IMR-90 (cell line): ENCODE measurements around the gene TMPRSS5. TPM values are rescaled to one million over a fixed set of nuclear protein-coding genes. Genes with fewer than 3 reads are reported as not detected.

Experiments
- ATAC-seq: fragments of 200-7000 bp; cut with Tn5 transposase; 2 replicates; pipeline ENCODE4 v1.9.1; 2020; ENCODE audit warnings: low read depth, mild to moderate bottlenecking, moderate library complexity
- BruUV-seq: library from RNA; stranded (reverse); fragments of 400-500 nt; replicated peaks from 2 replicates; lab custom pipeline; 2021; lab: Mats Ljungman, UMichigan
- CTCF ChIA-PET: fragments of 300-600 bp; formaldehyde crosslinking; extraction: SDS; loops from one replicate; lab custom pipeline; 2021; ENCODE audit warnings: antibody characterized with exemption; lab: Yijun Ruan, JAX
- POLR2A ChIA-PET: fragments of 300-600 bp; sonication (Branson Sonifier 250); formaldehyde crosslinking; loops from one replicate; lab custom pipeline; 2022; ENCODE audit warnings: antibody characterized with exemption; ENCODE audit not compliant: unreplicated experiment; lab: Charles Lee
- DNase-seq: peaks from one replicate; pipeline ENCODE4 v3.0.0; 2013
- H2AFZ ChIP-seq: replicated peaks from 2 replicates; pipeline ENCODE3; 2013; ENCODE audit warnings: low read length, mild to moderate bottlenecking; ENCODE audit not compliant: poor library complexity
- H2AK5ac ChIP-seq: 2 replicates; pipeline ENCODE4 v1.6.1; 2013; ENCODE audit warnings: low read depth, low read length, inconsistent platforms
- H2AK9ac ChIP-seq: replicated peaks from 2 replicates; pipeline ENCODE3; 2013; ENCODE audit warnings: mild to moderate bottlenecking, low read depth, low read length, moderate library complexity; ENCODE audit not compliant: poor library complexity
- H2BK120ac ChIP-seq: 2 replicates; pipeline ENCODE4 v1.6.1; 2013; ENCODE audit warnings: low read depth, low read length, inconsistent platforms
- H2BK15ac ChIP-seq: 3 replicates; pipeline ENCODE4 v1.6.1; 2013; ENCODE audit warnings: low read depth, low read length, inconsistent platforms
- H2BK20ac ChIP-seq: 2 replicates; pipeline ENCODE4 v1.6.1; 2013; ENCODE audit warnings: low read depth, mild to moderate bottlenecking, inconsistent platforms, low read length, moderate library complexity
- H2BK5ac ChIP-seq: 2 replicates; pipeline ENCODE4 v1.6.1; 2013; ENCODE audit warnings: mild to moderate bottlenecking, low read depth, low read length, inconsistent platforms; ENCODE audit not compliant: poor library complexity, severe bottlenecking
- H3K14ac ChIP-seq: replicated peaks from 2 replicates; pipeline ENCODE4 v1.6.1; 2013; ENCODE audit warnings: low read depth, low read length, inconsistent platforms
- H3K18ac ChIP-seq: 2 replicates; pipeline ENCODE4 v1.6.1; 2013; ENCODE audit warnings: low read depth, low read length, control low read depth
- H3K23ac ChIP-seq: 2 replicates; pipeline ENCODE4 v1.6.1; 2013; ENCODE audit warnings: low read depth, low read length, inconsistent platforms
- H3K27ac ChIP-seq: 2 replicates; pipeline ENCODE4 v1.5.1; 2013; ENCODE audit warnings: mild to moderate bottlenecking, control low read depth, low read length; ENCODE audit not compliant: insufficient read depth
- H3K27me3 ChIP-seq: 2 replicates; pipeline ENCODE4 v1.6.1; 2013; ENCODE audit warnings: low read length; ENCODE audit not compliant: control insufficient read depth, insufficient read depth
- H3K36me3 ChIP-seq: 2 replicates; pipeline ENCODE4 v1.6.1; 2013; ENCODE audit warnings: low read length, mixed read lengths; ENCODE audit not compliant: control insufficient read depth, insufficient read depth
- H3K4ac ChIP-seq: 2 replicates; pipeline ENCODE4 v1.6.1; 2013; ENCODE audit warnings: low read depth, low read length, inconsistent platforms
- H3K4me1 ChIP-seq: 2 replicates; pipeline ENCODE4 v1.6.1; 2013; ENCODE audit warnings: low read length, mixed read lengths; ENCODE audit not compliant: control insufficient read depth, insufficient read depth
- H3K4me2 ChIP-seq: 2 replicates; pipeline ENCODE4 v1.6.1; 2013; ENCODE audit warnings: low read depth, mild to moderate bottlenecking, control low read depth, low read length, moderate library complexity
- H3K4me3 ChIP-seq: 2 replicates; pipeline ENCODE4 v1.5.1; 2013; ENCODE audit warnings: low read depth, mild to moderate bottlenecking, control low read depth, low read length, moderate library complexity; ENCODE audit not compliant: insufficient read depth
- H3K56ac ChIP-seq: 2 replicates; pipeline ENCODE4 v1.6.1; 2013; ENCODE audit warnings: low read length, inconsistent platforms; ENCODE audit not compliant: insufficient read depth; ENCODE audit errors: extremely low read depth
- H3K79me1 ChIP-seq, 2 experiments: 2 replicates each; pipeline ENCODE4 v1.6.1; 2013; ENCODE audit warnings: low read length in 2 of 2, inconsistent platforms in 1 of 2, low read depth in 1 of 2
- H3K9ac ChIP-seq: 2 replicates; pipeline ENCODE4 v1.6.1; 2013; ENCODE audit warnings: low read depth, low read length, control low read depth
- H3K9me1 ChIP-seq: 2 replicates; pipeline ENCODE4 v1.6.1; 2013; ENCODE audit warnings: low read length, inconsistent platforms; ENCODE audit not compliant: insufficient read depth
- H3K9me3 ChIP-seq: 2 replicates; pipeline ENCODE4 v1.6.1; 2013; ENCODE audit warnings: low read length; ENCODE audit not compliant: control insufficient read depth, insufficient read depth
- H4K20me1 ChIP-seq: 2 replicates; pipeline ENCODE4 v1.6.1; 2013; ENCODE audit warnings: low read length, inconsistent platforms; ENCODE audit not compliant: insufficient read depth
- H4K5ac ChIP-seq: 2 replicates; pipeline ENCODE4 v1.6.1; 2013; ENCODE audit warnings: mild to moderate bottlenecking, low read depth, low read length, control low read depth
- H4K8ac ChIP-seq, 2 experiments: 2 replicates each; pipeline ENCODE4 v1.6.1; 2013; ENCODE audit warnings: low read depth in 2 of 2, low read length in 2 of 2, control low read depth in 1 of 2, inconsistent platforms in 1 of 2
- H4K91ac ChIP-seq: 2 replicates; pipeline ENCODE4 v1.6.1; 2013; ENCODE audit warnings: low read depth, low read length, inconsistent platforms; ENCODE audit not compliant: insufficient read depth
- CEBPB ChIP-seq: IDR thresholded peaks from 2 replicates; pipeline ENCODE4 v1.6.1; 2012; ENCODE audit warnings: low read depth, low read length, improper control_type of control experiment
- CHD1 ChIP-seq: IDR thresholded peaks from 2 replicates; pipeline ENCODE4 v1.6.1; 2012; ENCODE audit warnings: low read depth, low read length, improper control_type of control experiment
- CTCF ChIP-seq: conservative IDR thresholded peaks from 2 replicates; pipeline ENCODE4 v1.5.1; 2012; ENCODE audit warnings: mild to moderate bottlenecking, low read depth, low read length, improper control_type of control experiment
- FOS ChIP-seq: fragments of 150-350 bp; IDR thresholded peaks from 2 replicates; pipeline ENCODE4 v1.6.1; 2016; ENCODE audit warnings: low read depth, low read length
- MAZ ChIP-seq: IDR thresholded peaks from 2 replicates; pipeline ENCODE4 v1.6.1; 2012; ENCODE audit warnings: low read depth, mild to moderate bottlenecking, low read length, improper control_type of control experiment, moderate library complexity, borderline replicate concordance
- MXI1 ChIP-seq: IDR thresholded peaks from 2 replicates; pipeline ENCODE4 v1.6.1; 2012; ENCODE audit warnings: low read depth, mild to moderate bottlenecking, low read length, moderate library complexity, borderline replicate concordance
- POLR2A ChIP-seq: IDR thresholded peaks from 2 replicates; pipeline ENCODE4 v1.6.1; 2012; ENCODE audit warnings: mild to moderate bottlenecking, low read depth, low read length
- RAD21 ChIP-seq: IDR thresholded peaks from 2 replicates; pipeline ENCODE4 v1.6.1; 2012; ENCODE audit warnings: low read length, improper control_type of control experiment
- SMC3 ChIP-seq: fragments of 150-350 bp; IDR thresholded peaks from 2 replicates; pipeline ENCODE4 v1.6.1; 2016; ENCODE audit warnings: low read depth, mild to moderate bottlenecking, antibody characterized with exemption, low read length, moderate library complexity
- WGBS, 2 experiments: methylation state at CpG; one replicate each; pipeline versions ENCODE4 v1.1.5 to v1.1.7; 2013; ENCODE audit warnings: missing lambda C conversion rate in 2 of 2; ENCODE audit not compliant: insufficient read length in 1 of 2; ENCODE audit errors: extremely low coverage in 2 of 2; 5-methylcytosine and 5-hydroxymethylcytosine counted together
- dilution Hi-C: fragments of 300-500 bp; cut with HindIII; formaldehyde crosslinking; loops from one replicate; pipeline ENCODE4 v1.14.3; 2018; ENCODE audit warnings: low sequenced_read_pairs; ENCODE audit not compliant: unreplicated experiment
- in situ Hi-C: fragments of 300-500 bp; cut with MboI; formaldehyde crosslinking; loops from 3 replicates; pipeline ENCODE4 v1.14.3; 2019; ENCODE audit warnings: low sequenced_read_pairs, inconsistent platforms, mixed read lengths
- intact Hi-C: fragments of 100-400 bp; cut with micrococcal nuclease; formaldehyde crosslinking; loops from 2 replicates; pipeline ENCODE4 v1.10.0; 2022
- polyA plus RNA-seq, 3 experiments: library from polyadenylated mRNA; depleted of rRNA; stranded (reverse); fragments of >200 nt; gene quantifications; 2 replicates each; pipeline ENCODE4 v1.2.3, GENCODE V29; 2012; ENCODE audit warnings: low replicate concordance in 1 of 3
- total RNA-seq: library from RNA; depleted of rRNA; stranded (reverse); fragments of >200 nt; gene quantifications from 2 replicates; pipeline ENCODE4 v1.2.3, GENCODE V29; 2012
- TF ChIP-seq, protein P1 (sequence below): fragments of 150-350 bp; IDR thresholded peaks from 2 replicates; pipeline ENCODE4 v1.6.1; 2016; ENCODE audit warnings: low read depth, mild to moderate bottlenecking, low read length, moderate library complexity, borderline replicate concordance

TMPRSS5 gene
- total and polyA plus RNA-seq, 2 of the 4 experiments (the other 2 are of a cell fraction), result under 0.01 to 0.24 TPM

- BruUV-seq, result no TSS peak
These were observed 11.7 kb downstream of the TMPRSS5 start for GRCh38 chr11:113694390-113694789.

More at GRCh38 chr11:113694390-113694789, 11.7 kb downstream of the TMPRSS5 start:
- Histone ChIP-seq H4K5ac (no peak overlapping the region), H2BK20ac (no peak overlapping the region), H3K4me3 (no peak overlapping the region), H3K4ac (no peak overlapping the region), H3K23ac (no peak overlapping the region), H3K27ac (no peak overlapping the region), H3K79me1 (no peaks in the 10 kb centered on the region), H4K20me1 (no peaks in the 10 kb centered on the region), H2AK5ac (no peak overlapping the region), H3K56ac (no peak overlapping the region), H3K9ac (no peak overlapping the region), H3K36me3 (no peaks in the 10 kb centered on the region), H3K14ac (no peak overlapping the region), H3K27me3 (no peaks in the 10 kb centered on the region; the same call in 1 of the 2 replicates), H2AFZ (no peak overlapping the region), H2BK5ac (no peak overlapping the region), H4K8ac (no peak overlapping the region), H3K9me1 (peaks cover 9% of the 10 kb centered on the region; the same call in 1 of the 2 replicates), H3K4me1 (no peaks in the 10 kb centered on the region; the same call in 1 of the 2 replicates), H3K4me2 (no peak overlapping the region), H3K18ac (no peak overlapping the region), H2BK120ac (no peak overlapping the region), H2AK9ac (no peak overlapping the region), H3K9me3 (no peaks in the 10 kb centered on the region), H2BK15ac (no peak overlapping the region), H4K91ac (no peak overlapping the region)
- dilution Hi-C loops, result no loop called here
- TF ChIP-seq CHD1 (no peak), CEBPB (no peak), RAD21 (no peak), SMC3 (no peak), MXI1 (no peak), CTCF (no peak), MAZ (no peak), POLR2A (no peak), FOS (no peak)
- TF ChIP-seq, protein P1, sequence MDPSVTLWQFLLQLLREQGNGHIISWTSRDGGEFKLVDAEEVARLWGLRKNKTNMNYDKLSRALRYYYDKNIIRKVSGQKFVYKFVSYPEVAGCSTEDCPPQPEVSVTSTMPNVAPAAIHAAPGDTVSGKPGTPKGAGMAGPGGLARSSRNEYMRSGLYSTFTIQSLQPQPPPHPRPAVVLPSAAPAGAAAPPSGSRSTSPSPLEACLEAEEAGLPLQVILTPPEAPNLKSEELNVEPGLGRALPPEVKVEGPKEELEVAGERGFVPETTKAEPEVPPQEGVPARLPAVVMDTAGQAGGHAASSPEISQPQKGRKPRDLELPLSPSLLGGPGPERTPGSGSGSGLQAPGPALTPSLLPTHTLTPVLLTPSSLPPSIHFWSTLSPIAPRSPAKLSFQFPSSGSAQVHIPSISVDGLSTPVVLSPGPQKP, result no peak
- DNase-seq (no peak), ATAC-seq (no peak)
- CTCF ChIA-PET, result no interaction called here
- intact Hi-C loops, result no loop called here
- in situ Hi-C loops, result no loop called here
- WGBS, 2 experiments, result 97% methylated on average over 6 of the region's 12 CpGs; no CpG with 5 or more reads in 1 of the 2 experiments
- POLR2A ChIA-PET, result no interaction called here
